ENCODE measurements around the gene HERC5.
"Not testable (repeated sequence)": the region's sequence is repeated elsewhere in the genome, so short reads cannot be mapped to it uniquely, and the experiment has no call there.

HERC5 gene

GRCh38 chr4:88533088-88533790, 76.3 kb downstream of the HERC5 start:
- Histone ChIP-seq H3K4me1 (ENCODE audit: insufficient read depth, insufficient read length) (no peaks in the 10 kb centered on the region), H3K9ac (ENCODE audit: insufficient read length, low read depth) (no peak overlapping the region)

GRCh38 chr4:88533937-88534750, 77.2 kb downstream of the HERC5 start:
- H3K36me3 ChIP-seq (ENCODE audit: insufficient read depth, insufficient read length, low read length): no peaks in the 10 kb centered on the region
- DNase-seq (ENCODE audit: low read depth, low spot score): no peak
- H3K9me3 ChIP-seq (ENCODE audit: insufficient read depth, low read length): no peaks in the 10 kb centered on the region
- no peaks in the 10 kb centered on the region for H3K4me1 ChIP-seq (ENCODE audit: insufficient read depth, insufficient read length)
- H3K27me3 ChIP-seq (ENCODE audit: insufficient read depth, insufficient read length): no peaks in the 10 kb centered on the region
- no peak overlapping the region for H3K9ac ChIP-seq (ENCODE audit: insufficient read length, low read depth)
- TF ChIP-seq SUZ12 (IDR thresholded peaks at IDR 0.05; ENCODE audit: extremely low read depth, insufficient read depth, insufficient read length) (no peak), ZNF274 (IDR thresholded peaks at IDR 0.05; ENCODE audit: low read depth, low read length) (no peak), YY1 (IDR thresholded peaks at IDR 0.05; ENCODE audit: insufficient read depth, insufficient read length) (no peak)
- H3K4me3 ChIP-seq (ENCODE audit: insufficient read length, low read depth): no peak overlapping the region

More at GRCh38 chr4:88533088-88533790, 76.3 kb downstream of the HERC5 start:
- H3K36me3 ChIP-seq (ENCODE audit: insufficient read depth, insufficient read length, low read length): no peaks in the 10 kb centered on the region
- H3K9me3 ChIP-seq (ENCODE audit: insufficient read depth, low read length): no peaks in the 10 kb centered on the region
- H3K4me3 ChIP-seq (ENCODE audit: insufficient read length, low read depth): no peak overlapping the region
- TF ChIP-seq SUZ12 (IDR thresholded peaks at IDR 0.05; ENCODE audit: extremely low read depth, insufficient read depth, insufficient read length) (no peak), ZNF274 (IDR thresholded peaks at IDR 0.05; ENCODE audit: low read depth, low read length) (no peak), YY1 (IDR thresholded peaks at IDR 0.05; ENCODE audit: insufficient read depth, insufficient read length) (no peak)
- no peaks in the 10 kb centered on the region for H3K27me3 ChIP-seq (ENCODE audit: insufficient read depth, insufficient read length)
- no peak for DNase-seq (ENCODE audit: low read depth, low spot score)

DNA sequence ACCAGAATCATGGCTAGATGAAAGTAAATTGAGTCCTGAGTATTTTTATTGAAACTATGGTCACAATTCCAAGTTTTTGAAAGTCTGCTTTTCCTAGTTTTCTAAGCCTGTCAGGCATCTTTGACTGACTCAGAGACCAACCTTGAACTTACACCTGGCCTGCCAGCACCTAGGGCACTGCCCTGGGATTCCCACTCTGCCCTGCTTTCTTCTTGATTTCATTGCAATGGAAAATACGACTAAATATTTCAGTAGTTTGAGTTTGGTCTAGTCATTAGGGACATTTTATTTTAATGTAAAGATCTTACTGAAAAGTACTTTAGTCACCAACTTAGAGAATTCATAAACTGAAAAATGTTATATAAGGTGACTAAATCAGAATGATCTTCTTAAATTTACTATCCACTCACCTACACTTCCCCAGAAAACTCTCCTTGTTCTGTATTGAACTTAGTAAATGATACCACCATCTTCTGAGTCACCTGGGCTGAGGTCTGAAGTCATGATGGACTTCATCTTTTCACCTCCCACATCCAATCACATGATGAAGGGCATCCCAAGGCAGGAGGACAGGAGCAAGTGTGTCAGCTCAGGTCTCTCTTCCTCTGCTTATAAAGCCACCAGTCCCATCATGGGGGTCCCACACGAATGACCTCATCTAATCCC, 78.3 kb downstream of the HERC5 start:
- Histone ChIP-seq H3K36me3 (ENCODE audit: insufficient read depth, insufficient read length, low read length) (no peaks in the 10 kb centered on the region), H3K4me3 (ENCODE audit: insufficient read length, low read depth) (no peak overlapping the region), H3K4me1 (ENCODE audit: insufficient read depth, insufficient read length) (no peaks in the 10 kb centered on the region), H3K9ac (ENCODE audit: insufficient read length, low read depth) (no peak overlapping the region), H3K9me3 (ENCODE audit: insufficient read depth, low read length) (no peaks in the 10 kb centered on the region), H3K27me3 (ENCODE audit: insufficient read depth, insufficient read length) (no peaks in the 10 kb centered on the region)
- DNase-seq (ENCODE audit: low read depth, low spot score): no peak
- TF ChIP-seq ZNF274 (IDR thresholded peaks at IDR 0.05; ENCODE audit: low read depth, low read length): no peak
- TF ChIP-seq YY1 (IDR thresholded peaks at IDR 0.05; ENCODE audit: insufficient read depth, insufficient read length): no peak
- no peak for TF ChIP-seq SUZ12 (IDR thresholded peaks at IDR 0.05; ENCODE audit: extremely low read depth, insufficient read depth, insufficient read length)

- no peaks in the 10 kb centered on the region for H3K4me1 ChIP-seq (ENCODE audit: insufficient read depth, insufficient read length)
- no peak for DNase-seq (ENCODE audit: low read depth, low spot score)
- no peak for TF ChIP-seq ZNF274 (IDR thresholded peaks at IDR 0.05; ENCODE audit: low read depth, low read length)
- no peak for TF ChIP-seq YY1 (IDR thresholded peaks at IDR 0.05; ENCODE audit: insufficient read depth, insufficient read length)
- no peak overlapping the region for H3K4me3 ChIP-seq (ENCODE audit: insufficient read length, low read depth)
- H3K9me3 ChIP-seq (ENCODE audit: insufficient read depth, low read length): no peaks in the 10 kb centered on the region
- H3K9ac ChIP-seq (ENCODE audit: insufficient read length, low read depth): no peak overlapping the region
- no peaks in the 10 kb centered on the region for H3K27me3 ChIP-seq (ENCODE audit: insufficient read depth, insufficient read length)
- no peaks in the 10 kb centered on the region for H3K36me3 ChIP-seq (ENCODE audit: insufficient read depth, insufficient read length, low read length)
Observed at GRCh38 chr4:88537709-88538108, 80.8 kb downstream of the HERC5 start.

DNA sequence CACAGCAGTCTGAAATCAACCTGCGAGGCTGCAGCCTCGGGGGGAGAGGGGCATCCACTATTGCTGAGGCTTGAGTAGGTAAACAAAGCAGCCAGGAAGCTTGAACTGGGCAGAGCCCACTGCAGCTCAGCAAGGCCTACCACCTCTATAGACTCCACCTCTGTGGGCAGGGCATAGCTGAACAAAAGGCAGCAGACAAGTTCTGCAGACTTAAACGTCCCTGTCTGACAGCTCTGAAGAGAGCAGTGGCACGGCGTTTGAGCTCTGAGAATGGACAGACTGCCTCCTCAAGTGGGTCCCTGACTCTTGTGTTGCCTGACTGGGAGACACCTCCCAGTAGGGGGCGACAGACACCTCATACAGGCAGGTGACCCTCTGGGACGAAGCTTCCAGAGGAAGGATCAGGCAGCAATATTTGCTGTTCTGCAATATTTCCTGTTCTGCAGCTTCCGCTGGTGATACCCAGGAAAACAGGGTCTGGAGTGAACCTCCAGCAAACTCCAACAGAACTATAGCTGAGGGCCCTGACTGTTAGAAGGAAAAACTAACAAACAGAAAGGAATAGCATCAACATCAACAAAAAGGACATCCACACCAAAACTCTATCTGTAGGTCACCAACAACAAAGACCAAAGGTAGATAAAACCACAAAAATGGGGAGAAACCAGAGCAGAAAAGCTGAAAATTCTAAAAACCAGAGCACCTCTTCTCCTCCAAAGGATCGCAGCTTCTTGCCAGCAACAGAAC, 82.6 kb downstream of the HERC5 start:
- H3K4me3 ChIP-seq (ENCODE audit: insufficient read length, low read depth); H3K4me1 ChIP-seq (ENCODE audit: insufficient read depth, insufficient read length); DNase-seq (ENCODE audit: low read depth, low spot score); H3K36me3 ChIP-seq (ENCODE audit: insufficient read depth, insufficient read length, low read length); H3K27me3 ChIP-seq (ENCODE audit: insufficient read depth, insufficient read length); H3K9ac ChIP-seq (ENCODE audit: insufficient read length, low read depth); H3K9me3 ChIP-seq (ENCODE audit: insufficient read depth, low read length): not testable (repeated sequence)

DNA sequence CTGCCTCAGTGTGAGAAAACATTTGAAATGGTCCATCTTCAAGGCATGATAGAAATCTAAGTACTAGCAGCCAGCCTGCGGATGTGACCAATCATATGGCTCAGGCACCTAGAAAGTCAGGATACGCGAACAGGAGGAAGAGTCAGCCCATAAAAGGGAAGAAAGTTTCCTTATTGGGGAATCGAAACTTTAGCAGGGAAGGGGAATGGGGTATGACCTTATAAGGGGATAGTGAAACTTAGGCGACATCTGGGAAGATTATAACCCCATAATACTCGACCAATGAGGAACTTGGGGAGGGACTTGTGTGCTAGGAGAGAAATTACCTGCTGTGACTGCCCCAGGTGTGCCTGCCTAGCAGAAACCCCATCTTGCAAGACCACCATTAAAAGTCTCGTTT, 92.9 kb downstream of the HERC5 start:
- Histone ChIP-seq H3K4me1 (ENCODE audit: insufficient read depth, insufficient read length) (no peaks in the 10 kb centered on the region), H3K27me3 (ENCODE audit: insufficient read depth, insufficient read length) (no peaks in the 10 kb centered on the region), H3K9me3 (ENCODE audit: insufficient read depth, low read length) (no peaks in the 10 kb centered on the region), H3K4me3 (ENCODE audit: insufficient read length, low read depth) (no peak overlapping the region), H3K9ac (ENCODE audit: insufficient read length, low read depth) (no peak overlapping the region), H3K36me3 (ENCODE audit: insufficient read depth, insufficient read length, low read length) (no peaks in the 10 kb centered on the region)
- TF ChIP-seq SUZ12 (IDR thresholded peaks at IDR 0.05; ENCODE audit: extremely low read depth, insufficient read depth, insufficient read length) (no peak), ZNF274 (IDR thresholded peaks at IDR 0.05; ENCODE audit: low read depth, low read length) (no peak), YY1 (IDR thresholded peaks at IDR 0.05; ENCODE audit: insufficient read depth, insufficient read length) (no peak)
- no peak for DNase-seq (ENCODE audit: low read depth, low spot score)

All from NT2/D1 (cell line).